GM21367 (cell line): ENCODE results near the gene MCC.

Experiments
- ATAC-seq: cut with Tn5 transposase; IDR thresholded peaks from one replicate; pipeline ENCODE4 v1.9.1; 2021; ENCODE audit not compliant: unreplicated experiment

Gene MCC

GRCh38 chr5:113329981-113330380 lies 158.3 kb downstream of the MCC start:
- no peak for ATAC-seq

- no peak for ATAC-seq
Measured at GRCh38 chr5:113325054-113325453, 163.2 kb downstream of the MCC start.

DNA sequence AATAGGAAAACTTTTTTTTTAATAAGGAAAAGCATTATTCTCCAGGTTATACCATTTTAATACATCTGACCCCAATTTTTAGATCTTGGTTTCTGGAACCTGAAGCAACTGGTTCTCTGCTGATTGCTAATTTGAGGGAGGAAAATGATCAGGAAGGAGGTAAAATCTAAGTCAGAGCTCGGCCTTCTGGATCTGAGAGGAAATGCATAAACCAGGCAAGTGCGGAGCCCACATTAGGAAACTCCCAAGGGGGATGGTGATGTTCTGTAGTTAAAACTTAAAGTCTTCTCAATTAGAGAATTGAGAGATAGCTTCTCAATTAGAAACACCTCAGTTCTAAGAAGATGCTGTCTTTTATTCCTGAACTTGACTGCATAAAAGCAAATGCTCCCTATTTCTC lies 167.0 kb downstream of the MCC start:
- no peak for ATAC-seq

DNA sequence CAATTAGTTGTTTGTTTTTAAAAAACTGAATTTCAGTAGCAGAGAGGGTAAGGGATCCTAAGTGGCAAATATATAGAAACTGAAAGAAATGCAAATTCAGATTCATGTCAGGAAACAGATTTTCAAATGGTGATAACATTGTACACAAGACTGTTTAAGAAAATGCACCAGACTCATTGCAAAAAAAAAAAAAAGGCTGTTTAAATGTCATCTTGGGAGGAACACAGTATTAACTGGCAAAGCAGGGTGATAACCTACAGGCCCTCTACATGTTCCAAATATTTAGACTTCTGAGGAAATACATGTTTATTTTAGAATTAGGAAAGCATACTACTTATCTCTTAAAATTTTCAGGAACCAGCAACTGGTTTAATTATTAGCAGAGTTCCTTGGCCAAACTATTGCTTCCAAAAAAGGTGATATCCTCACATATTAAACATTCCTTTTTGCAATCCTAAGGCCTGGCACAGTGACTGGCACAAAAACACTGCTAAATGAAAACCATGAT lies 167.9 kb downstream of the MCC start:
- ATAC-seq: peak; percentile 78

- no peak for ATAC-seq
Measured at GRCh38 chr5:113319256-113320053, 168.8 kb downstream of the MCC start.

GRCh38 chr5:113317636-113318035 lies 170.6 kb downstream of the MCC start:
- ATAC-seq: no peak

GRCh38 chr5:113311301-113311700 lies 177.0 kb downstream of the MCC start:
- ATAC-seq: no peak

DNA sequence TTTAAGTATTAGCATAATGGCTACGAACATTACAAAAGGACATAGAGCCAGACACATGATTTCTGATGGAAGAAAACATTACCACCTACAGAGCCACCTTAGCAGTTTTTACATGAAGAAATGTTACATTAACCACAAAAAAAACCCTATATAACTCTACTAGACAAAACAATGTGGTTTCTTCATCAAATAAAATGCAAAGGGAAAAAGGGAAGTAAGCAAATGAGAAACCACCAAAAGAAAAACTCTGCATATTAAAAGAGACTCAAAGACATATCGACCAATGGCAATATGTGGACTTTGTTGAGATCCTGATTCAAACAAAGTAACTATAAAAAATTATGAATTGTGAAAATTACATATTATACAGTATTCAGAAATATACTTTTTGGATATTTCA lies 186.1 kb downstream of the MCC start:
- no peak for ATAC-seq

- no peak for ATAC-seq
Measured at GRCh38 chr5:113299591-113299990, 188.7 kb downstream of the MCC start.

DNA sequence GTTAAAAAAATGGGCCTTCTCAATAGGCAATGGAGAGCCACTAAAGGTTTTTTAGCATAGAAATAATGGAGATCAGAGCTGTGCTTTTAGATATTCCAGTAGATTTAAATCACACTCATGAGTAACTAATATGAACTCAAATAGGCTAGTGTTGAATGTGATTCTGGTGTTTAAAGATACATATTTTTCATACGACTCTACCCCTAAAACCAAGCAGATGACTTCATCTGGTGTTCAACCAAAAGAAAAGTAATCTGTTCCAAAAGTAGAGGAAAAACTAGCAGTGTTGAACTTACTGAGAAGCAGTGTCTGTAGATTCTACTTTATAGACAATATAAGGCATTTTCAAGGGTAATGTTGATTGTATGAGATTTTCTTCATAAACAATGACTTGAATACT lies 191.6 kb downstream of the MCC start:
- ATAC-seq: no peak

DNA sequence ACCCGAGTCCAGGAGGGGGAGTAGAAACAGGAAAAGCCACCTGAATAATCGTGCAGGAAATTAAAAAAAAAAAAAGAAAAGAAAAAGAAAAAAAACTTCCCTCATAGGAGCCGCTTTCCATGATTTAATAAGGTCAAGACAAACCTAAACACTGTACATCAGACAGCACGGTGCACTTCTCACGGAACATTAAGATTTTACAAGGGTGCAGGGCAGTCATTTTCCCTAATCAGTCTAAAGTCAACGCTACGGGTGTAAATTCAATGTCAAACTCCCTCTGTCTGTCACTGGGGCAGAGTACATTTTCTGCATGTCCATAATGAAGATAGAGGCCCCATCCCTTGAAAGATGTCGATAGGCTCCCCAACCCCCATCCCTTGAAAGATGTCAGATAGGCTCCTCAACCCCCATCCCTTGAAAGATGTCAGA lies 193.1 kb downstream of the MCC start:
- ATAC-seq: no peak

DNA sequence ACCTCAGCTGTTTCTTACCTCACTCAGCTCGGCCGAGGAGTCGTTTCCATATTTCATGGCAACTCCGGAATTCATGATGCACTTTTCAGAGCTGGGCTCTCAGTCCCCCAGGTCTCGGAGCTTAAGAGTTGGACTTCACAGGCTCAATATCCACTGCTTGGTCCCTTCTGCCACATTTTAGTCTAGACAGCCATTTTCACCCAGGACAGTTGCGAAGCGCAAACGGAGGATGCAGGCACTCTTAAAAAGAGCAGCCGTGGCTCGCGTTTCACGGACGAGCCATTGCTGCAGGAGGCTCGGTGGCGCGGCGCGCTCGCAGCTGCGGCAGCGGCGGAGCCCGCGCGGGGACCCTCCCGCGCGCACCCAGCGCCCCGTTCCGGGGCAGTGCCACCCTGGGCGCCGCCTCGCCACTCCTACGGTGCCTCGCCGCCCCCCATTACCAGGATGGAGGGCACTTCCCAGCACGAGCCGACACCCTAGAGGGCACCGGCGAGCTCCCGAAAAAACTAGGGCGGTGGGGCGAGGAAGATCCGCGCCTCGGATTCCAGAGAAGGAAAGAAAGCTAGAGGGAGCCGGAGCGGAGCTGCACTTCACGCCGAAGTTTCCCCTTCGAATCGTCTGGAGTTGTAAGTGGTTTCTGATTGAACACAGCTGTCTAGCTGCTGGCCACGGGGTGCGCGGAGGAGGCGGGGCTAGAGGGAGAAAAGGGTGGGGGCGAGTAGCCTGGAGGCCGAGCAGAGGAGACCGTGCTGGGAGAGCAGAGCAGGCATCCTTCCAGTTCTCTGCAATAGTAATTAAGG lies 193.7 kb downstream of the MCC start:
- ATAC-seq: peak; percentile 96

GRCh38 chr5:113293975-113294310 lies 194.3 kb downstream of the MCC start:
- ATAC-seq: peak; percentile 6

DNA sequence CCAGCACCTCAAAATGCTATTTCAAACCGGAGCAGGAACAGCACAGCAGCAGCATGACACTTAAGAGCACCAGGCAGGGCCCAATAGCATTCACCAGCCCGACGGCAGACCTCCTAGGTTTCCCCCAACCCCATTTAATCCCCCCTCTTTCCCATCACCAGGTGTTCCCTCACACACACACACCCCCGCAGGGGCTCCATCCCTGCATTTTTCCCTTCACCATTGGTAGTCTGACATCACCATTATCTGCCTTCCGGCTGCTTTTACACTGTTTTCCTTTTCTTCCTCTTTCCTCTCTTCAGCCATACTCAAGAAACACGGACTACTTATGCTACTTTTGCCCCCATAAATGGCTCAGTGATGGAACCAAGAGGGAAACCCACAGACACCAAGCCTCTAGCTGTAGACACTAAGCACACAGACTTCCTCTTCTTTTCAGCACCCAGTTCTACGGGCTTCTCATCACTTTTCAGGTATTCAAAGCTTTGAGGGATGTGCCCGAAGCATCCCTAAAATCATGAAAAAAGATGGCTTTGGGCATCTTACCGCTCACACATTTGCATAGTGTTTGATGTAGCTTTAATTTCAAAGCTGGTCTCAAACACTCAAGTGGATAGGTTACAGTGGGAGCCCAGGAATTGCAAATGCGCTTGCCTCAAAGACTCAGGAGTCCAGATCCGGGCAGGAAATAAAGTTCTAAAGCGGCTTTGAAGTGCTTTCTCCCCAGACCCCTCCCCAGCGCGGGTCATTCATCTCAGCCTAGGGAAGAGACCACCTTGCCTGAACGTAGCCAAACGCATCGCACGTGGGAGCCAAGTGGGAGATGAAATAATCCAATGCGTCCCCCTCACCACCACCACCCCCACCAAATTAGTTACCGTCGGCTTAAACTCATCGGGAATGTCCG lies 194.9 kb downstream of the MCC start:
- ATAC-seq: no peak

GRCh38 chr5:113292462-113292861 lies 195.8 kb downstream of the MCC start:
- no peak for ATAC-seq

- no peak for ATAC-seq
Measured at GRCh38 chr5:113283558-113283957, 204.7 kb downstream of the MCC start.

- ATAC-seq: no peak
Measured at GRCh38 chr5:113282472-113282871, 205.8 kb downstream of the MCC start.

GRCh38 chr5:113281194-113281593 lies 207.1 kb downstream of the MCC start:
- ATAC-seq: no peak

GRCh38 chr5:113280541-113280940 lies 207.7 kb downstream of the MCC start:
- ATAC-seq: no peak

GRCh38 chr5:113278976-113279375 lies 209.3 kb downstream of the MCC start:
- ATAC-seq: no peak

GRCh38 chr5:113276493-113276892 lies 211.8 kb downstream of the MCC start:
- ATAC-seq: no peak
